CD14-positive monocyte (primary cell): ENCODE measurements around the gene SSMEM1. TPM values are rescaled to one million over a fixed set of nuclear protein-coding genes. Genes with fewer than 3 reads are reported as not detected.

Experiments
- DNase-seq, 3 donors: peaks; one replicate each; pipeline ENCODE4 v3.0.0-alpha.2; 2011 to 2022
- H2AFZ ChIP-seq: 2 replicates; pipeline ENCODE4 v1.6.0; 2012; ENCODE audit warnings: mild to moderate bottlenecking, low read depth, low read length, inconsistent platforms; ENCODE audit not compliant: insufficient read depth, poor library complexity, severe bottlenecking
- H3K27ac ChIP-seq, 2 donors: 1 replicate in 1 of 2; 2 replicates in 1 of 2; pipeline ENCODE4 v1.5.1; 2012 to 2013; ENCODE audit warnings: low read length in 2 of 2, control low read depth in 1 of 2, inconsistent platforms in 1 of 2, low read depth in 1 of 2, mild to moderate bottlenecking in 1 of 2
- H3K27me3 ChIP-seq, 2 donors: one replicate each; pipeline versions ENCODE4 v1.6.0 to v1.6.1; 2011 to 2013; ENCODE audit warnings: low read length in 2 of 2; ENCODE audit not compliant: control insufficient read depth in 2 of 2, insufficient read depth in 2 of 2
- H3K36me3 ChIP-seq, 2 donors: replicated peaks in 1 of 2; 1 replicate in 1 of 2; 2 replicates in 1 of 2; pipeline versions ENCODE4 v1.5.1 to v1.6.1; 2012 to 2013; ENCODE audit warnings: low read length in 2 of 2, control low read depth in 1 of 2, inconsistent platforms in 1 of 2, mild to moderate bottlenecking in 1 of 2; ENCODE audit not compliant: insufficient read depth in 2 of 2, control insufficient read depth in 1 of 2
- H3K4me1 ChIP-seq, 2 donors: 1 replicate in 1 of 2; 2 replicates in 1 of 2; pipeline versions ENCODE4 v1.5.1 to v1.6.1; 2012 to 2013; ENCODE audit warnings: low read length in 2 of 2, control low read depth in 1 of 2, inconsistent platforms in 1 of 2, mild to moderate bottlenecking in 1 of 2, moderate library complexity in 1 of 2; ENCODE audit not compliant: insufficient read depth in 2 of 2, control insufficient read depth in 1 of 2
- H3K4me2 ChIP-seq: replicated peaks from 2 replicates; pipeline ENCODE3; 2012; ENCODE audit warnings: low read length, moderate library complexity, mild to moderate bottlenecking; ENCODE audit not compliant: poor library complexity, severe bottlenecking; ENCODE audit errors: extremely low read depth
- H3K4me3 ChIP-seq, 3 experiments: fragments of 200-600 bp in 1 of 3; sonication (generic) in 1 of 3; replicated peaks in 1 of 3; 1 replicate in 2 of 3; 2 replicates in 1 of 3; pipeline ENCODE4 v1.5.1; 2011 to 2013; ENCODE audit warnings: low read length in 3 of 3, mild to moderate bottlenecking in 3 of 3, control low read depth in 2 of 3, low read depth in 2 of 3, inconsistent platforms in 1 of 3, moderate library complexity in 1 of 3
- H3K79me2 ChIP-seq: 2 replicates; pipeline ENCODE4 v1.6.0; 2012; ENCODE audit warnings: mild to moderate bottlenecking, control low read depth, inconsistent platforms, low read length, moderate library complexity; ENCODE audit not compliant: insufficient read depth
- H3K9ac ChIP-seq: 2 replicates; pipeline ENCODE4 v1.6.0; 2017; ENCODE audit warnings: low read length, mild to moderate bottlenecking; ENCODE audit not compliant: insufficient read depth, poor library complexity, severe bottlenecking
- H3K9me3 ChIP-seq, 2 donors: replicated peaks in 1 of 2; 1 replicate in 1 of 2; 2 replicates in 1 of 2; pipeline versions ENCODE4 v1.5.1 to v1.6.1; 2012 to 2013; ENCODE audit warnings: low read length in 2 of 2, control low read depth in 1 of 2; ENCODE audit not compliant: control insufficient read depth in 1 of 2, insufficient read depth in 1 of 2
- H4K20me1 ChIP-seq: 2 replicates; pipeline ENCODE4 v1.6.0; 2012; ENCODE audit warnings: mild to moderate bottlenecking, low read length, control low read depth, moderate library complexity; ENCODE audit not compliant: insufficient read depth
- H3K27ac Mint-ChIP-seq, 7 donors: one replicate each; pipeline ENCODE4 v1.8.0; 2020; ENCODE audit warnings: mild to moderate bottlenecking in 7 of 7, mixed read lengths in 7 of 7, moderate library complexity in 6 of 7, inconsistent platforms in 2 of 7
- H3K27me3 Mint-ChIP-seq, 3 donors: one replicate each; pipeline ENCODE4 v1.8.0; 2021 to 2022; ENCODE audit warnings: low read depth in 3 of 3, mild to moderate bottlenecking in 3 of 3, mixed read lengths in 3 of 3, moderate library complexity in 3 of 3, inconsistent platforms in 1 of 3
- H3K36me3 Mint-ChIP-seq, 2 donors: one replicate each; pipeline ENCODE4 v1.8.0; 2020; ENCODE audit warnings: mixed read lengths in 2 of 2, inconsistent platforms in 1 of 2, mild to moderate bottlenecking in 1 of 2
- H3K4me1 Mint-ChIP-seq: one replicate; pipeline ENCODE4 v1.8.0; 2020; ENCODE audit warnings: mild to moderate bottlenecking, mixed read lengths
- H3K4me3 Mint-ChIP-seq, 2 donors: one replicate each; pipeline ENCODE4 v1.8.0; 2020; ENCODE audit warnings: mild to moderate bottlenecking in 2 of 2, mixed read lengths in 2 of 2, moderate library complexity in 1 of 2
- H3K9me3 Mint-ChIP-seq, 7 donors: one replicate each; pipeline ENCODE4 v1.8.0; 2020 to 2022; ENCODE audit warnings: mixed read lengths in 7 of 7, mild to moderate bottlenecking in 6 of 7, moderate library complexity in 6 of 7, inconsistent platforms in 2 of 7
- CTCF ChIP-seq: fragments of 200-600 bp; IDR thresholded peaks from one replicate; pipeline ENCODE4 v1.8.0; 2022; ENCODE audit warnings: antibody characterized with exemption, mild to moderate bottlenecking
- WGBS: methylation state at CpG from one replicate; pipeline ENCODE4 v1.1.5; 2013; ENCODE audit warnings: missing lambda C conversion rate; ENCODE audit not compliant: insufficient coverage; 5-methylcytosine and 5-hydroxymethylcytosine counted together
- intact Hi-C, 2 donors: fragments of 100-400 bp; cut with micrococcal nuclease; formaldehyde crosslinking; loops; one replicate each; pipeline versions ENCODE4 v1.15.0 to v1.15.1; 2023
- polyA plus RNA-seq, 3 donors: library from polyadenylated mRNA; depleted of rRNA in 1 of 3; unstranded in 2 of 3; stranded (reverse) in 1 of 3; fragments of 300-500 nt in 2 of 3; fragments of >200 nt in 1 of 3; fragmentation: Illumina TruSeq in 2 of 3; gene quantifications; 1 replicate in 2 of 3; 2 replicates in 1 of 3; pipeline ENCODE4 v1.2.3, GENCODE V29; 2012 to 2021

Gene SSMEM1
- polyA plus RNA-seq, 3 donors = not detected

GRCh38 chr7:130210181-130210935 is 2.7 kb downstream of the SSMEM1 start:
- DNase-seq = no peak
- Histone ChIP-seq H4K20me1 (no peaks in the 10 kb centered on the region), H3K9ac (no peak overlapping the region), H3K79me2 (no peaks in the 10 kb centered on the region), H3K27ac (no peak overlapping the region), H3K27me3 (no peaks in the 10 kb centered on the region), H3K36me3 (no peaks in the 10 kb centered on the region), H3K4me3 (no peak overlapping the region), H2AFZ (peak overlapping the region; percentile 41), H3K4me2 (no peak overlapping the region), H3K4me1 (peaks cover 3 to 5% of the 10 kb centered on the region in 2 donors), H3K9me3 (no peaks in the 10 kb centered on the region)
- WGBS = no CpG with 5 or more reads among the region's 5 CpGs
- Mint-ChIP-seq H3K9me3 (peaks cover 0 to 3% (median 0%) of the 10 kb centered on the region in 7 donors), H3K4me1 (peaks cover 4% of the 10 kb centered on the region), H3K4me3 (no peak overlapping the region), H3K27ac (no peak overlapping the region), H3K36me3 (no peaks in the 10 kb centered on the region), H3K27me3 (peaks cover 0 to 3% (median 2%) of the 10 kb centered on the region in 3 donors)
- no peak for TF ChIP-seq CTCF
- intact Hi-C loops = no loop called here

- Histone ChIP-seq H3K27me3 (no peaks in the 10 kb centered on the region), H3K36me3 (no peaks in the 10 kb centered on the region), H2AFZ (no peak overlapping the region), H3K4me2 (no peak overlapping the region), H3K4me3 (no peak overlapping the region), H3K4me1 (no peaks in the 10 kb centered on the region), H3K27ac (no peak overlapping the region), H3K9ac (no peak overlapping the region), H4K20me1 (no peaks in the 10 kb centered on the region), H3K79me2 (no peaks in the 10 kb centered on the region), H3K9me3 (no peaks in the 10 kb centered on the region)
- Mint-ChIP-seq H3K27me3 (peaks cover 0 to 5% (median 3%) of the 10 kb centered on the region in 3 donors), H3K36me3 (no peaks in the 10 kb centered on the region), H3K9me3 (peaks cover 0 to 4% (median 0%) of the 10 kb centered on the region in 7 donors), H3K4me1 (no peaks in the 10 kb centered on the region), H3K27ac (no peak overlapping the region), H3K4me3 (no peak overlapping the region)
- no CpG with 5 or more reads among the region's 1 CpG for WGBS
- intact Hi-C loops = no loop called here
- no peak for TF ChIP-seq CTCF
- no peak for DNase-seq
These were observed 6.2 kb downstream of the SSMEM1 start for GRCh38 chr7:130213828-130214227.
